NCI-H2081 treated with DMSO at 0.1 percent for 48 hours (cell line): ENCODE data around the gene TEX38.
"Not testable (repeated sequence)": the region's sequence is repeated elsewhere in the genome, so short reads cannot be mapped to it uniquely, and the experiment has no call there.

ENCODE experiments used
- DNase-seq: peaks from one replicate; lab custom pipeline; 2025; lab: John Stamatoyannopoulos, UW

TEX38 gene

GRCh38 chr1:46689356-46689755 lies 17.7 kb downstream of the TEX38 start:
- DNase-seq: no peak

GRCh38 chr1:46689897-46690296 lies 18.2 kb downstream of the TEX38 start:
- no peak for DNase-seq

- no peak for DNase-seq
Observed at GRCh38 chr1:46690931-46691421, 19.3 kb downstream of the TEX38 start.

- DNase-seq: no peak
Observed at GRCh38 chr1:46691997-46692790, 20.5 kb downstream of the TEX38 start.

- no peak for DNase-seq
Observed at GRCh38 chr1:46692811-46693770, 21.4 kb downstream of the TEX38 start.

GRCh38 chr1:46694676-46695075 lies 23.0 kb downstream of the TEX38 start:
- DNase-seq: not testable (repeated sequence)

- DNase-seq: no peak
Observed at GRCh38 chr1:46697053-46697452, 25.4 kb downstream of the TEX38 start.

- no peak for DNase-seq
Observed at GRCh38 chr1:46699666-46700065, 28.0 kb downstream of the TEX38 start.

- no peak for DNase-seq
Observed at GRCh38 chr1:46703927-46704641, 32.4 kb downstream of the TEX38 start.

- DNase-seq: no peak
Observed at GRCh38 chr1:46705408-46705807, 33.8 kb downstream of the TEX38 start.

GRCh38 chr1:46708121-46708520 lies 36.5 kb downstream of the TEX38 start:
- no peak for DNase-seq

GRCh38 chr1:46714976-46715375 lies 43.3 kb downstream of the TEX38 start:
- DNase-seq: no peak

GRCh38 chr1:46717654-46718053 lies 46.0 kb downstream of the TEX38 start:
- no peak for DNase-seq

GRCh38 chr1:46718340-46718726 lies 46.7 kb downstream of the TEX38 start:
- DNase-seq: no peak

GRCh38 chr1:46718727-46719622 lies 47.3 kb downstream of the TEX38 start, which contains the start of gene EFCAB14:
Gene EFCAB14, minus strand, starts transcription at chr1:46719114. Its CDS starts 1,027 bp downstream, at chr1:46718087.
- DNase-seq: peak; percentile 68

- DNase-seq: no peak
Observed at GRCh38 chr1:46719689-46720088, 48.0 kb downstream of the TEX38 start.

- not testable (repeated sequence) for DNase-seq
Observed at GRCh38 chr1:46720319-46720718, 48.7 kb downstream of the TEX38 start.

- DNase-seq: no peak
Observed at GRCh38 chr1:46721204-46721603, 49.5 kb downstream of the TEX38 start.

- DNase-seq: no peak
Observed at GRCh38 chr1:46721686-46722205, 50.1 kb downstream of the TEX38 start.
